Transverse colon (tissue), 4 donors: ENCODE measurements around the gene SLC35B2.

Source experiments
- EP300 ChIP-seq: sonication (generic); formaldehyde crosslinking; IDR thresholded peaks from one replicate; pipeline ENCODE4 v1.6.1; 2017; ENCODE audit warnings: antibody characterized with exemption, low read depth
- POLR2A ChIP-seq: fragments of 450-650 bp; IDR thresholded peaks from one replicate; pipeline ENCODE4 v1.6.1; 2016; ENCODE audit warnings: antibody characterized with exemption, mild to moderate bottlenecking, moderate library complexity
- POLR2AphosphoS5 ChIP-seq, 3 donors: sonication (generic); formaldehyde crosslinking; IDR thresholded peaks; one replicate each; pipeline ENCODE4 v1.6.1; 2016; ENCODE audit warnings: antibody characterized with exemption in 3 of 3
- TF ChIP-seq, protein P1 (sequence below), 5 experiments: fragments of 200-600 bp in 3 of 5; fragments of 450-650 bp in 2 of 5; sonication (generic) in 3 of 5; IDR thresholded peaks; 1 replicate in 2 of 5; 2 replicates in 3 of 5; pipeline ENCODE4 v1.5.1; 2016 to 2017; ENCODE audit warnings: antibody characterized with exemption in 5 of 5, inconsistent platforms in 3 of 5, mild to moderate bottlenecking in 2 of 5, moderate library complexity in 1 of 5

DNA sequence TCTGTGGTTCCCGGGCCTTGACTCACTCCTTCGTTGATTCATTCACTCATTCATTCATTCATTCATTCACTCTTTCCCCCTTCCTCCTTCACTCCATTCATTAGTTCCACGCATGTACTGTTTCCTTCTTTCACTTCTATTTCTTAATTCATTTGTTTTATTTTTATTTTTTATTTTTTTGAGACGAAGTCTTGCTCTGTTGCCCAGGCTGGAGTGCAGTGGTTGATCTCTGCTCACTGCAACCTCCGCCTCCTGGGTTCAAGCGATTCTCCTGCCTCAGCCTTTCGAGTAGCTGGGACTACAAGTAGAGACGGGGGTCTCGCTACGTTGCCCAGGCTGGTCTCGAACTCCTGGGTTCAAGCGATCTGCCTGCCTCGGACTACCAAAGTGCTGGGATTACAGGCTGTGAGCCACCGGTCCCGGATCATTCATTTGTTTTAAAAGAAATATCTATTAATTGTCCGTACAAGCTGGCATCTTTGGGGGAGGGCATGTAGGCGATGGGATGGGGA lies 8.4 kb upstream of the SLC35B2 start:
- TF ChIP-seq, protein P1, sequence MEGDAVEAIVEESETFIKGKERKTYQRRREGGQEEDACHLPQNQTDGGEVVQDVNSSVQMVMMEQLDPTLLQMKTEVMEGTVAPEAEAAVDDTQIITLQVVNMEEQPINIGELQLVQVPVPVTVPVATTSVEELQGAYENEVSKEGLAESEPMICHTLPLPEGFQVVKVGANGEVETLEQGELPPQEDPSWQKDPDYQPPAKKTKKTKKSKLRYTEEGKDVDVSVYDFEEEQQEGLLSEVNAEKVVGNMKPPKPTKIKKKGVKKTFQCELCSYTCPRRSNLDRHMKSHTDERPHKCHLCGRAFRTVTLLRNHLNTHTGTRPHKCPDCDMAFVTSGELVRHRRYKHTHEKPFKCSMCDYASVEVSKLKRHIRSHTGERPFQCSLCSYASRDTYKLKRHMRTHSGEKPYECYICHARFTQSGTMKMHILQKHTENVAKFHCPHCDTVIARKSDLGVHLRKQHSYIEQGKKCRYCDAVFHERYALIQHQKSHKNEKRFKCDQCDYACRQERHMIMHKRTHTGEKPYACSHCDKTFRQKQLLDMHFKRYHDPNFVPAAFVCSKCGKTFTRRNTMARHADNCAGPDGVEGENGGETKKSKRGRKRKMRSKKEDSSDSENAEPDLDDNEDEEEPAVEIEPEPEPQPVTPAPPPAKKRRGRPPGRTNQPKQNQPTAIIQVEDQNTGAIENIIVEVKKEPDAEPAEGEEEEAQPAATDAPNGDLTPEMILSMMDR (IDR thresholded peaks at IDR 0.05), result no peak
- no peak for TF ChIP-seq POLR2AphosphoS5 (IDR thresholded peaks at IDR 0.05)
- no peak for TF ChIP-seq POLR2A
- no peak for TF ChIP-seq EP300
